ENCODE results near the gene NFYA. TPM values are rescaled to one million over a fixed set of nuclear protein-coding genes. Genes with fewer than 3 reads are reported as not detected.

NFYA gene
- total and polyA plus RNA-seq, 2 of the 13 experiments (the other 11 are each of a cell fraction or from before 2014, with no cell fraction given), result 16.0 to 22.9 TPM

DNA sequence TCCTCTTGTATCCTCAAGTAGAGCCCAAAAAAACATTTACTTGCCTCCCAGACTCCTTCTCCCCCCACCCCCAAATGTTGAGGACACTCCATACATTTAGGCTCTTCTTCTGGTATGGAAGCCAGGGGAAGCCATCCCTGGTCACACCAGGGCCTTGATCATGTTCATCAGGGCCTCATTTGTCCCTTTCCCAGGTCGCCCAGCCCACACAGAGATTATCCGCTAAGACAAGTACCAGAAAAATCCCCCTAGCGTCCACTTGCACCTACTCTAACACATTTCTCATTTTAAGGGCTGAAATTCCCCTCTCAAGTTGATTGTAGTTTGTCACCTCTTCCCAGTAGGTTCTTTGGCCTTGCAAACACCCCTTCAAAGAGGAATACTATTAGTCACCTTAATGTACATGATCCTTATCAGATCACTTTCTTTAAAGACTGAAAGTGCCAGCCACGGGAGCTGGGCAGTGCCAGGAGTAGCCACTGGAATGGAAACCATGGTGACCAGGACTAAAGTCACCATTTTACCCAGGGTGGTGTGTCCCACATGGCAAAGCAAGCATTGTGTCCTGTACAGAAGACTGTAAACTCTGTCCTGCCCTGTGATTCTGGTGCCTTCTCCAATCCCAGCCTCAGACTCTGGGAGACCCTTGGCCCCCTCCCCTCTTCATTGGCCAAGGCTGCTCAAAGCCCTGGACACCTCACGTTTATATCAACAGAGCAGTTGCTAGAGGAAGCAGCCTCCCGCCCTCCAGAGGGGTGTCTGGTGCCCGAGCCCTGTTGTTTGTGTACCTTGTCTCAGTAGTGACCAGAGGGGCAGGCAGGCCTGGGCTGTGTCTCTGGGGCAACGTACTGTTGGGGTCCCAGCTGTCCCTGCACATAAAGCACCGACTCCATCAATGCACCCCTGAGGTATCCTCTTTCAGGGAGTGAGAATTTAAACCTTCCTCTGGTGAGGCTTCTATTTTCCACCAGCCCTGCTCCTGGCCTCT is 24.7 kb upstream of the NFYA start (continued):
- no peak for TF ChIP-seq HES4 (CRISPR knock-in tag; IDR thresholded peaks at IDR 0.05; ENCODE audit: borderline replicate concordance)

DNA sequence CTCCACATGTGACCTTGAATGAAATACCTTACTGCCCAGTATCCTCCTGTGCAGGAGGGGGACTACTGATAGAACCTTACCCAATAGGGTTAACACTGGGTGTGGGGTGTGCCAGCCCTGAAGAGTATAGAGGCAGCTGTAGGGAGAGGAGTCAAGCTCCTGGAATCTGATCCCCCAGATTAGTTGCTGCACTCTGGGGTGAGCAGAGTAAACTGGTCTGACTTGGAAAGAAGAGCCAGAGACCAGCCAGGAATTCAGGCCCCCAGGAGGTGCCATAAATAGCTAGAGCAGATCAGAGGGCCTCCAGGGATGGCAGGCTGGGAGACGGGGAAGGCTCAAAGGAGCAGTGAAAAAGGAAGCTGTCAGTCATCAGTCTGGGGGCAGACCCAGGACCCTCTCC is 23.3 kb upstream of the NFYA start:
- POLR2A ChIA-PET, result interaction anchor here (1.7 to 3.7 kb wide), 3 partner anchors 9 to 23 kb away, joined by 8 to 17 read pairs (median 10); partner anchors contain the start of genes NFYA and OARD1
- Histone ChIP-seq H3K9me3 (ENCODE audit: low read length) (no peaks in the 10 kb centered on the region), H3K27ac (ENCODE audit: extremely low read length, insufficient read depth, low read length) (no peak overlapping the region), H3K4me3 (replicated peaks in 1 of 3; ENCODE audit: insufficient read depth in 1 of 3, low read depth in 2 of 3, low read length in 3 of 3) (no peak overlapping the region), H3K4me2 (ENCODE audit: low read depth, low read length) (no peak overlapping the region), H3K9ac (ENCODE audit: insufficient read depth, low read depth, low read length) (no peak overlapping the region), H2AFZ (ENCODE audit: low read length) (no peak overlapping the region), H3K79me2 (ENCODE audit: insufficient read depth, low read length) (no peaks in the 10 kb centered on the region), H3K27me3 (ENCODE audit: control insufficient read depth in 1 of 2, insufficient read depth in 2 of 2, low read length in 2 of 2) (no peaks in the 10 kb centered on the region), H3K36me3 (replicated peaks in 1 of 2; ENCODE audit: control insufficient read depth in 1 of 2, insufficient read depth in 2 of 2, low read length in 2 of 2) (peaks cover 0 to 4% of the 10 kb centered on the region in 2 experiments; a peak in 2 of 5 replicates), H3K4me1 (ENCODE audit: insufficient read depth, low read length) (peaks cover 62% of the 10 kb centered on the region), H4K20me1 (ENCODE audit: insufficient read depth, low read length) (no peaks in the 10 kb centered on the region)
- CTCF ChIA-PET (ENCODE audit: low intra/inter-chr PET ratio, low total read pairs), result no interaction called here
- TF ChIP-seq FOXA3 (CRISPR knock-in tag; IDR thresholded peaks at IDR 0.05) (no peak), ZNF343 (CRISPR knock-in tag; IDR thresholded peaks at IDR 0.05) (no peak), ZNF180 (CRISPR knock-in tag; IDR thresholded peaks at IDR 0.05; ENCODE audit: borderline replicate concordance, low read depth) (no peak), ZNF331 (CRISPR knock-in tag; IDR thresholded peaks at IDR 0.05) (no peak)
- TF ChIP-seq, protein P1, sequence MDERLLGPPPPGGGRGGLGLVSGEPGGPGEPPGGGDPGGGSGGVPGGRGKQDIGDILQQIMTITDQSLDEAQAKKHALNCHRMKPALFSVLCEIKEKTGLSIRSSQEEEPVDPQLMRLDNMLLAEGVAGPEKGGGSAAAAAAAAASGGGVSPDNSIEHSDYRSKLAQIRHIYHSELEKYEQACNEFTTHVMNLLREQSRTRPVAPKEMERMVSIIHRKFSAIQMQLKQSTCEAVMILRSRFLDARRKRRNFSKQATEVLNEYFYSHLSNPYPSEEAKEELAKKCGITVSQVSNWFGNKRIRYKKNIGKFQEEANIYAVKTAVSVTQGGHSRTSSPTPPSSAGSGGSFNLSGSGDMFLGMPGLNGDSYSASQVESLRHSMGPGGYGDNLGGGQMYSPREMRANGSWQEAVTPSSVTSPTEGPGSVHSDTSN (CRISPR knock-in tag; IDR thresholded peaks at IDR 0.05), result no peak
- 100% methylated on average over 1 of the region's 1 CpG for WGBS (ENCODE audit: low lambda C conversion rate)
- in situ Hi-C loops (cut with HindIII; ENCODE audit: extremely low pct_ligation_motif_present, low pct_unique_long_range_greater_than_20kb) (loop anchor here (25.0 kb wide), 1 partner anchor 712 kb away; no protein-coding TSS in a partner anchor), intact Hi-C loops (cut with micrococcal nuclease; ENCODE audit: unreplicated experiment) (no loop called here)
- DNase-seq (ENCODE audit: low spot score), result no peak
- ATAC-seq, result no peak
- BruUV-seq (replicated peaks), result no TSS peak
- no peak for FAIRE-seq
